Measurements from ENCODE around the gene FBN3. TPM values are rescaled to one million over a fixed set of nuclear protein-coding genes. Genes with fewer than 3 reads are reported as not detected.

FBN3 gene
- polyA plus RNA-seq, 1 donor: 3.5 TPM

DNA sequence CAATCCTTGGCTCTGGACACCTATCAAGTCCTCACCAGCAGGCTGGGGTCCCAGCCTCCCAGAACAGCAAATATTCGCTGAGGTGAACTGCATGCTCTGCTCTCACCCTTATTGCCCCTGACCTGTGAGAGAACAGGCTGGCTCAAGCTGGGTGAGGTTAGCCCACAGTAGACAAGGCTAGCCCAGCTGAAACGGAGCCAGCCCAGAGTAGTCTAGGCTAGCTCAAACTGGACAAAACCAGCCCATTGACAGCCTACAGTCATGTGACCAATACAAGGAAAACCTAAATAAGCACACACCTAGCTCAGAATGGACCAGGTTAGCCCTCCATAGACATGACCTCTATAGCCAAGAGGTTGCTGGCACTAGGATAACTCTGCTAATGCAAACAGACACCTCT is 58.4 kb downstream of the FBN3 start:
- no CpG with 5 or more reads among the region's 2 CpGs for WGBS (ENCODE audit: insufficient coverage, low lambda C conversion rate)
- no peaks in the 10 kb centered on the region for H3K27me3 ChIP-seq (ENCODE audit: control insufficient read depth, insufficient read depth, low read length)
- H3K36me3 ChIP-seq (ENCODE audit: control insufficient read depth, insufficient read depth, low read length): no peaks in the 10 kb centered on the region
- H3K4me3 ChIP-seq (ENCODE audit: low read length): no peak overlapping the region
- H3K9me3 ChIP-seq (ENCODE audit: control insufficient read depth, low read depth, low read length): peaks cover 11% of the 10 kb centered on the region
- no peak for DNase-seq
- H3K4me1 ChIP-seq (ENCODE audit: control insufficient read depth, insufficient read depth, low read length): peaks cover 8% of the 10 kb centered on the region
- no peak overlapping the region for H3K27ac ChIP-seq (ENCODE audit: low read length)

DNA sequence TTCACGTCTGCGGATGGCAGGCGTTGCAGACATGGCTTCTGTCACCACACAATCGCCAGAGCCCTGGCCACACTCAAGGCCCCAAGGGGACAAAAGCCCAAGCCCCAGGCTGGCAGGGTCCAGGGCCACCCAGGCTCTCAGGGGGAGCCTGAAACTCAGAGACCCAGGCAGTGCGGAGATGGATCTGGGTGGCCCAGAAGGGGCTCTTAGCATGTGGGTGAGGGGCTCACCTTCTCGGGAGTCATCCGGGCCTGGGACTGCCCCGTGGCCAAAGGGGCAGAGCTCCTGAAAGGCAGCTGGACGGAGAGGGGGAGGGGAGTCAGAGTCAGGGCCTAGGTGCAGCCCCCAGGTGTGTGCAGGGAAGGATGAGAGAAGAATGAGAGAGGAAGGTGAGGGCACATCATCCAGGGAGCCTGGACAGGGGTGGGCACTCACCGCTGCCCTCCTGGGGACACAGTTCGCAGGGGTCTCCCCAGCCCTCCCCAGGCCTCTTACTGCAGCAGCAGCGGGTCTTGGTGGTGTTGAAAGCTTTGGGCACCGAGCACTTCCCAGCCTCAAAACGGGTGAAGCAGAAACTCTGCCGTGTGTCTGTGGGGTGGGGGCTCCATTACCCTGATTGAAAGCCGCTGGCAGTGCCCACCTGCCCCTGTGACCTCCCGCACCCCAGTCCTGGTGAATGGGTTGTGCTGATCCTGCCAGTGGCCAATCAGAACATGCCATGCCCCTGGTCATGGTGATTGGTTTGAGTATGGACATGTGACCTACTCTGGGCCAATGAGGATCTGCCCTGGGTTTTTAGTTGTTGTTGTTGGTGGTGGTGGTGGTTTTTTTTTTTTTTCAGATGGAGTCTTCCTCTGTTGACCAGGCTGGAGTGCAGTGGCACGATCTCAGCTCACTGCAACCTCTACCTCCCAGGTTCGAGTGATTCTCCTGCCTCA is 59.5 kb downstream of the FBN3 start:
- peaks cover 15% of the 10 kb centered on the region for H3K4me1 ChIP-seq (ENCODE audit: control insufficient read depth, insufficient read depth, low read length)
- no peaks in the 10 kb centered on the region for H3K36me3 ChIP-seq (ENCODE audit: control insufficient read depth, insufficient read depth, low read length)
- no CpG with 5 or more reads among the region's 19 CpGs for WGBS (ENCODE audit: insufficient coverage, low lambda C conversion rate)
- H3K9me3 ChIP-seq (ENCODE audit: control insufficient read depth, low read depth, low read length): peaks cover 3% of the 10 kb centered on the region
- H3K4me3 ChIP-seq (ENCODE audit: low read length): no peak overlapping the region
- H3K27ac ChIP-seq (ENCODE audit: low read length): no peak overlapping the region
- DNase-seq: no peak
- no peaks in the 10 kb centered on the region for H3K27me3 ChIP-seq (ENCODE audit: control insufficient read depth, insufficient read depth, low read length)

DNA sequence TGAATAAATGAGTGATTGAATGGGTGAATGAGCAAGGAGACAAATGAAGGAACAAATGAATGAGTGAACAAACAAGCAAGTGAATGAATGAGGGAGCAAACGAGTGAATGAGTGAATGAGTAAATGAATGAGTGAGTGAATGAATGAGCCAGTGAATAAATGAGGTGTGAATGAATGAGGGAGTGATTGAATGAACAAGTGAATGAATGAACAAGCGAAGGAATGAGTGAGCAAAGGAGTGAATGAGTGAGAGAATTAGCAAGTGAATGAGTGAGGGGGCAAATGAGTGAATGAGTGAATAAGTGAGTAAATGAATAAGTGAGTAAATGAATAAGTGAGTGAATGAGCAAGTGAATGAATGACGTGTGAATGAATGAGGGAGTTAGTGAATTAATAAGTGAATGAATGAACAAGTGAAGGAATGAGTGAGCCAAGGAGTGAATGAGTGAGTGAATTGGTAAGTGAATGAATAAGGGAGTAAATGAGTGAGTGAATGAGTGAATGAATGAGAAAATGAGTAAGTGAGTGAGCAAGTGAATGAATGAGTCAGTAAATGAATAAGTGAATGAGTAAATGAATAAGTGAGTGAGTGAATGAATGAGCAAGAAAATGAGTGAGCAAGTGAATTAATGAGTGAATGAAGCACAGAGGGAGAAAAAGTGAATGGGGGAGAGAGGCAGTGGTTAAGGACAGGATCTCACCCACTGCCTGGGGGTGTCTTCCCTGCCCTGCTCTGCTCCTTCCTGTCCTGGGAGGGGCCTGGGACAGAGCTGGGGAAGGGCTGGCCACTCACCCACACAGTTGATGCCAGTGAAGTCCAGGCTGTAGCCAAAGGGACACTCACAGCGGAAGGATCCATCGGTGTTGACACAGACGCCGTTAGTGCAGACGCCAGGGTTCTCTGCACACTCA is 60.4 kb downstream of the FBN3 start:
- 93% methylated on average over 3 of the region's 8 CpGs for WGBS (ENCODE audit: insufficient coverage, low lambda C conversion rate)
- H3K4me3 ChIP-seq (ENCODE audit: low read length): no peak overlapping the region
- H3K27me3 ChIP-seq (ENCODE audit: control insufficient read depth, insufficient read depth, low read length): no peaks in the 10 kb centered on the region
- H3K9me3 ChIP-seq (ENCODE audit: control insufficient read depth, low read depth, low read length): peaks cover 3% of the 10 kb centered on the region
- DNase-seq: no peak
- no peaks in the 10 kb centered on the region for H3K36me3 ChIP-seq (ENCODE audit: control insufficient read depth, insufficient read depth, low read length)
- H3K27ac ChIP-seq (ENCODE audit: low read length): no peak overlapping the region
- peaks cover 15% of the 10 kb centered on the region for H3K4me1 ChIP-seq (ENCODE audit: control insufficient read depth, insufficient read depth, low read length)

DNA sequence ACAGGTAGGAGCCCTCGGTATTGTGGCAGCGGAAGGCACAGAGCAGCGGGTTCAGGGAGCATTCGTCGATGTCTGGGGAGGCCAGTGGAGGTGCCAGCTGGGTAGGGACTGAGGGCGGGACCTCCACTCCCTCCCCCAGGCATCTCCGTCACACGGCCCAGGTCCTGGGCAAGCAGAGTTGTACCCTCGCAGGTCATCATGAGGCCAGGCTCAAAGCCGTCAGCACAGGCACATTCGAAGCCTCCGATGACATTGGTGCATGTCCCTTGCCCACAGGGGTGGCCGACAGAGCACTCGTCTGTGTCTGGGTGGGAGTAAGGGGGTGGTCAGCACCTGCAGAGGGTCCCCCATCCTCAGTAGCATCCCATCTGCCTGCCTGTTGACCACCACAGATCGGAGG is 61.5 kb downstream of the FBN3 start:
- Histone ChIP-seq H3K27ac (ENCODE audit: low read length) (no peak overlapping the region), H3K36me3 (ENCODE audit: control insufficient read depth, insufficient read depth, low read length) (no peaks in the 10 kb centered on the region), H3K4me1 (ENCODE audit: control insufficient read depth, insufficient read depth, low read length) (peaks cover 15% of the 10 kb centered on the region), H3K4me3 (ENCODE audit: low read length) (no peak overlapping the region), H3K9me3 (ENCODE audit: control insufficient read depth, low read depth, low read length) (peaks cover 3% of the 10 kb centered on the region), H3K27me3 (ENCODE audit: control insufficient read depth, insufficient read depth, low read length) (no peaks in the 10 kb centered on the region)
- DNase-seq: no peak
- WGBS (ENCODE audit: insufficient coverage, low lambda C conversion rate): no CpG with 5 or more reads among the region's 15 CpGs

DNA sequence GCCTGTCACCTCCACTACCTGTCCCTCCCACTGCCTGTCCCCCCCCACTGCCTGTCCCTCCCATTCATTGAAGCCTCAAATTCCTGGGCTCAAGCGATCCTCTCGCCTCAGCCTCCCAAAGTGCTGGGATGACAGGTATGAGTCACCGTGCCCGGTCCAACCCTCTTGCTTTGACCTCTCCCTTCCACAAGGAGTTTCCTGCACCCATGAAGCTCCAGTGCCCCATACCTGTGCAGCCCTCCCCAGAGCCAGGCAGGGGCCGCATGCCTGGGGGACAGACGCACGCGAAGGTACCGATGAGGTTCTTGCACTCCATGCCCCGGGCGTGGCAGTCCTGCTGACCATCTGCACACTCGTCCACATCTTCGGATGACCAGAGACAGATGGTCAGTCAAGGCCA is 62.5 kb downstream of the FBN3 start:
- DNase-seq: no peak

DNA sequence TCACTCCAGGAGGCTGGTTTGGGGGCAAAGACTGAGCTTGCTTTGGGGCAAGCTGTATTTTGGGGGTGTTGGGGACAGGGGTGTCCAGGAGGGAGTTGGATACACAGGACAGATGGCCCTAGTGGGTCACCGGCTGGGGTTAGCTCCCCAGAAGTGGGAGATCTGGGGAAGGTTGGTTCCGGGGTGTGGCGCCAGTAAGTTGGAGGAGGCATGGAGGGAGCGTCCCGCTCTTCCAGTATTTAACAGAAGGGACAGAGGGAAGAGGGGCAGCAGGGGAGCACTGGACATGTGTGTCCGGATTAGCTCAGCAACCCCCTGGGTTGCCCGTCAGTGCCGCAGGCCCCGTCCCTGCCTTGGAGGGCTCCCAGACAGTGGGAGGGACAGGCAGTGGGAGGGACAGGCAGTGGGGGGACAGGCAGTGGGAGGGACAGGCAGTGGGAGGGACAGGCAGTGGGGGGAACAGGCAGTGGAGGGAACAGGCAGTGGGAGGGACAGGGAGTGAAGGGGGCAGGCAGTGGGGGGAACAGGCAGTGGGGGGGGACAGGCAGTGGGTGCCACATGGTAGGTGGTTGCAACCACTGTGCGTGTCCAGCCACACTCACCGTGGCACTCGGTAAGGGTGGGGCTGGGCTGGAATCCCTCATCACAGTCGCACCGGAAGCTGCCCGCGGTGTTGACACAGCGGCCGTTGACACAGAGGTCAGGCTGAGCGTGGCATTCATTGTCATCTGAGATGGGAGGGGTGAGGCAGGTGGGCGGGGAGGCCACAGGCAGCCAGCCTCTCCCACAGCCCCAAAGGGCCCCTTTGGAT is 63.6 kb downstream of the FBN3 start:
- H3K27ac ChIP-seq (ENCODE audit: low read length): peak overlapping the region; percentile 67
- H3K36me3 ChIP-seq (ENCODE audit: control insufficient read depth, insufficient read depth, low read length): no peaks in the 10 kb centered on the region
- no peaks in the 10 kb centered on the region for H3K27me3 ChIP-seq (ENCODE audit: control insufficient read depth, insufficient read depth, low read length)
- WGBS (ENCODE audit: insufficient coverage, low lambda C conversion rate): no CpG with 5 or more reads among the region's 20 CpGs
- peaks cover 15% of the 10 kb centered on the region for H3K4me1 ChIP-seq (ENCODE audit: control insufficient read depth, insufficient read depth, low read length)
- peaks cover 5% of the 10 kb centered on the region for H3K9me3 ChIP-seq (ENCODE audit: control insufficient read depth, low read depth, low read length)
- no peak overlapping the region for H3K4me3 ChIP-seq (ENCODE audit: low read length)
- DNase-seq: peak; percentile 79 to 91

More for the DNA sequence above, 62.5 kb downstream of the FBN3 start:
- Histone ChIP-seq H3K36me3 (ENCODE audit: control insufficient read depth, insufficient read depth, low read length) (no peaks in the 10 kb centered on the region), H3K9me3 (ENCODE audit: control insufficient read depth, low read depth, low read length) (peaks cover 3% of the 10 kb centered on the region), H3K4me3 (ENCODE audit: low read length) (no peak overlapping the region), H3K4me1 (ENCODE audit: control insufficient read depth, insufficient read depth, low read length) (peaks cover 15% of the 10 kb centered on the region), H3K27ac (ENCODE audit: low read length) (no peak overlapping the region), H3K27me3 (ENCODE audit: control insufficient read depth, insufficient read depth, low read length) (no peaks in the 10 kb centered on the region)
- no CpG with 5 or more reads among the region's 13 CpGs for WGBS (ENCODE audit: insufficient coverage, low lambda C conversion rate)

DNA sequence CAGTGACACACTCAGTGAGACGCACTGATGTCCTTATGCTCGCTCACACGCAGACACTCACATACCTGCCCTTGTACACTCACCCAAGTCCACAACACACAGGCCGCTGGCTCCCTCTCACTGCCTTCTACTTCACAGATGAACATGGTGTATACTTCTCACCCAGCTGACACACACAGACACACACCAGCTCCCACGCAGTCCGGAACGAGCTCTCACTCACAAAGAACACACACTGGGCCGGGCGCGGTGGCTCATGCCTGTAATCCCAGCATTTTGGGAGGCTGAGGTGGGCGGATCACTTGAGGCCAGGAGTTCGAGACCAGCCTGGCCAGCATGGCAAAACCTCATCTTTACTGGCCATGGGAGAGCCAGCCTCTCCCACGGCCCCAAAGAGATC is 65.2 kb downstream of the FBN3 start:
- Histone ChIP-seq H3K4me1 (ENCODE audit: control insufficient read depth, insufficient read depth, low read length) (peaks cover 15% of the 10 kb centered on the region), H3K36me3 (ENCODE audit: control insufficient read depth, insufficient read depth, low read length) (no peaks in the 10 kb centered on the region), H3K27me3 (ENCODE audit: control insufficient read depth, insufficient read depth, low read length) (no peaks in the 10 kb centered on the region), H3K27ac (ENCODE audit: low read length) (no peak overlapping the region), H3K4me3 (ENCODE audit: low read length) (no peak overlapping the region), H3K9me3 (ENCODE audit: control insufficient read depth, low read depth, low read length) (peaks cover 2% of the 10 kb centered on the region)
- DNase-seq: no peak
- WGBS (ENCODE audit: insufficient coverage, low lambda C conversion rate): no CpG with 5 or more reads among the region's 13 CpGs

DNA sequence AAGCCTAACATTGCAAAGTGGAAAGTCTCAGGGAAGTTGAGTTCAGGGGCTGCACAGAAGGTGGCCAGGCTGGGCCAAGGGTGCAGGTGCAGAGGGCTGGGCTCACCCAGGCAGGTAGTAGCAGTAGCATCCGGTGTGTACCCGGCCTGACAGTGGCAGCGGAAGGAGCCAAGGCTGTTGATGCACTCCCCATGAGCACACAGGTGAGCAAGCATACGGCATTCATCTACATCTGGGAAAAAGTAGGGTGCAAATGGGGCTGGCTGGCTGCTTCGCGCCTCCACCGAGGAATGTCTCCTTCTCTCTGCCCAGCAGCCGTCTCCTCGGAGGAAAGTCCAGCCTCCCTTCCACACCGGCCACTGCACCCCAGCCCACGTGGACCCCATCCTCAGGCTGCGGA is 66.3 kb downstream of the FBN3 start:
- no peak overlapping the region for H3K4me3 ChIP-seq (ENCODE audit: low read length)
- H3K9me3 ChIP-seq (ENCODE audit: control insufficient read depth, low read depth, low read length): peaks cover 2% of the 10 kb centered on the region
- H3K36me3 ChIP-seq (ENCODE audit: control insufficient read depth, insufficient read depth, low read length): no peaks in the 10 kb centered on the region
- no CpG with 5 or more reads among the region's 12 CpGs for WGBS (ENCODE audit: insufficient coverage, low lambda C conversion rate)
- no peak for DNase-seq
- H3K27ac ChIP-seq (ENCODE audit: low read length): no peak overlapping the region
- H3K27me3 ChIP-seq (ENCODE audit: control insufficient read depth, insufficient read depth, low read length): no peaks in the 10 kb centered on the region
- peaks cover 15% of the 10 kb centered on the region for H3K4me1 ChIP-seq (ENCODE audit: control insufficient read depth, insufficient read depth, low read length)

DNA sequence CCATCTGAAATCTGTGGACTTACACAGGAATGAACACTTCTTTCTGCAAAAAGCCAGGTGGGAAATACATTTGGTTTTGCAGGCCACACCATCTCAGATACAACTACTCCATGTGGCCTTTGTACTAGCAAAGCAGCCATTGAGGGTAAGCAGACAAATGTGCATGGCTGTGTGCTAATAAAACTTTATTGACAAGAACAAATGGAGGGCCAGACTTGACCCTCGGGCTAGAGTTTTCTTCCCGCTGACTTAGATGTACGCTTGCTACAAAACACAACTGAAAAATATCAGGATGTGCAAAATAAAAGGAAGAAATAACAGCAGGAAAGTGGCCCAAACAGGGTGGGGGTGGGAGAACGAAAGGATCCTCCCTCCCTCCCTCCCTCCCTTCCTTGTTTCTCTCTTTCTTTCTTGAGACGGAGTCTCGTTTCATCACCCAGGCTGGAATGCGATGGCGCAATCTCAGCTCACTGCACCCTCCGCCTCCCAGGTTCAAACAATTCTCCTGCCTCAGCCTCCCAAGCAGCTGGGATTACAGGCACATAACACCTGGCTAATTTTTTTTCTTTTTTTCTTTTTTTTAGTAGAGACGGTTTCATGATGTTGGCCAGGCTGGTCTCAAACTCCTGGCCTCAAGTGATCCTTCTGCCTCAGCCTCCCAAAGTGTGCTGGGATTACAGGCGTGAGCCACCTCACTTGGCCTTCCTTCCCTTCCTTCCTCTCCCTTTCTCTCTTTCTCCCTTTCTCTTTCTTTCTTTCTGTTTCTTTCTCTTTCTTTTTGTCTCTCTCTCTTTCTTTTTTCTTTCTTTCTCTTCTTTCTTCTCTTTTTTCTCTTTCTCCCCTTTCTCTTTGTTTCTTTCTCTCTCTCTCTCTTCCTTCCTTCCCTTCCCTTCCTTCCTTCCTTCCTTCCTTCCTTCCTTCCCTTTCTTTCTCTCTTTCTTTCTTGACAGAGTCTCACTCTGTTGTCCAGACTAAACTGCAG is 67.5 kb downstream of the FBN3 start:
- no peak overlapping the region for H3K27ac ChIP-seq (ENCODE audit: low read length)

More for the DNA sequence above, 67.5 kb downstream of the FBN3 start:
- whole genome bisulfite sequencing (ENCODE audit: insufficient coverage, low lambda C conversion rate): 100% methylated on average over 2 of the region's 11 CpGs
- no peaks in the 10 kb centered on the region for H3K36me3 ChIP-seq (ENCODE audit: control insufficient read depth, insufficient read depth, low read length)
- no peak for DNase-seq
- peaks cover 2% of the 10 kb centered on the region for H3K9me3 ChIP-seq (ENCODE audit: control insufficient read depth, low read depth, low read length)
- no peaks in the 10 kb centered on the region for H3K27me3 ChIP-seq (ENCODE audit: control insufficient read depth, insufficient read depth, low read length)
- H3K4me3 ChIP-seq (ENCODE audit: low read length): no peak overlapping the region
- peaks cover 14% of the 10 kb centered on the region for H3K4me1 ChIP-seq (ENCODE audit: control insufficient read depth, insufficient read depth, low read length)

All from large intestine (tissue), 3 donors.